ENCODE measurements around the gene C19orf81. TPM values are rescaled to one million over a fixed set of nuclear protein-coding genes. Genes with fewer than 3 reads are reported as not detected.

C19orf81 gene
- total and polyA plus RNA-seq, 9 of the 15 experiments (the other 6 are each of a cell fraction or from before 2014, with no cell fraction given): 2.5 to 42.9 (median 33.0) TPM; not detected in 4

DNA sequence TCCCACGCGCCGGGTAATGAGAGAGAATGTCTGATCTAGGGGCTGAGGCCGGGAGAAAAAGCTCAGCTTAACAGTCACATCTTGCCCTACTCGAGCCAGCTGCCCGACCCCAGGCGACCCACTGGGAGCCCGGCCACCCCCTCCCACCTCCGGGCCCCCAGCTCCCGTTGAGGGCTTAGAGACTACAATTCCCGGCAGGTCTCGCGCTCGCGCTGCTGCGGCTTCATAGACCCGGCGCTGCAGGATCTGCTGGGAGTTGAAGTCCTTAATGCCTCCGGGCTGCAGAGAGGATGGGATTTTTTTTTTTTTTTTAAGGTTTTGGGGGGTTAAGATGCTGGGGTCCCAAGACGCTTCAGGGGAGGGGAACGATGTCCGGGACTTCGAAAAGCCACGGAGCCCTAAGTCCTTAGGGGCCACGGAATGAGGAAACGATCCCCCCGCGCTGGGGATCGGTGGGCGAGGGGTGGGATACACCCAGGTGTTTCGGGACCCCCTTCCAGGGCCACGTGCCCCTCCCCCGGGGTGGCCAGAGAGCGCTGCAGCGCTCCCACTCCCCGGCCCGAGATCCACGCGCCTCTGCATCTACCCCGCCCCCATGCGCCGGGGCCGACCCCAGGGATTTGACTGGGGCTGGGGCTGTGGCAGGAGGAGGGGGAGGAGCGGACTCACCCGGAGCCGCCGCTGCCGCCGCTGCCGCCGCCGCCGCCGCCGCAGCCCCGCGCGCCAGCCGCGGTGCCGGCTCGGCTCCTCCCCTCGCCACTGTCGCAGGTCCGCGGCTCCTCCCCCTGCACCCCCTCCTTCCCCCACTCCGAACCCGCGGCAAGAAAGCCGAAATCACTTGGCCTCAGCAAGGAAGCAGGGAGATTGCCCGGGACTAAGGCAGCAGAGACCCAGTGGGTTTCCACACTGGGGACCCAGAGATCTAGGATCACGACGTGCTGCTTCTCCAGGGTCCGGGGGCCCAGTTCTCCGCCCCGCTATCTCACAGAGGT, 9.8 kb upstream of the C19orf81 start, which contains the start of gene SYT3 (continued):
- TF ChIP-seq NFXL1 (CRISPR knock-in tag; IDR thresholded peaks at IDR 0.05) (no peak), ZNF212 (CRISPR knock-in tag; IDR thresholded peaks at IDR 0.05) (no peak), MCM3 (IDR thresholded peaks at IDR 0.05) (no peak), MCM5 (IDR thresholded peaks at IDR 0.05; ENCODE audit: low read depth) (no peak), POLR2G (IDR thresholded peaks at IDR 0.05; ENCODE audit: low read depth, low read length) (peak; percentile 59), ZNF444 (CRISPR knock-in tag; IDR thresholded peaks at IDR 0.05) (no peak), ZNF134 (CRISPR knock-in tag; conservative IDR thresholded peaks at IDR 0.05) (no peak), MECOM (CRISPR knock-in tag; IDR thresholded peaks at IDR 0.05) (no peak)
- TF ChIP-seq, protein P1, sequence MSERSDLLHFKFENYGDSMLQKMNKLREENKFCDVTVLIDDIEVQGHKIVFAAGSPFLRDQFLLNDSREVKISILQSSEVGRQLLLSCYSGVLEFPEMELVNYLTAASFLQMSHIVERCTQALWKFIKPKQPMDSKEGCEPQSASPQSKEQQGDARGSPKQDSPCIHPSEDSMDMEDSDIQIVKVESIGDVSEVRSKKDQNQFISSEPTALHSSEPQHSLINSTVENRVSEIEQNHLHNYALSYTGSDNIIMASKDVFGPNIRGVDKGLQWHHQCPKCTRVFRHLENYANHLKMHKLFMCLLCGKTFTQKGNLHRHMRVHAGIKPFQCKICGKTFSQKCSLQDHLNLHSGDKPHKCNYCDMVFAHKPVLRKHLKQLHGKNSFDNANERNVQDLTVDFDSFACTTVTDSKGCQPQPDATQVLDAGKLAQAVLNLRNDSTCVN (CRISPR knock-in tag; IDR thresholded peaks at IDR 0.05): no peak
- TF ChIP-seq, protein P2, sequence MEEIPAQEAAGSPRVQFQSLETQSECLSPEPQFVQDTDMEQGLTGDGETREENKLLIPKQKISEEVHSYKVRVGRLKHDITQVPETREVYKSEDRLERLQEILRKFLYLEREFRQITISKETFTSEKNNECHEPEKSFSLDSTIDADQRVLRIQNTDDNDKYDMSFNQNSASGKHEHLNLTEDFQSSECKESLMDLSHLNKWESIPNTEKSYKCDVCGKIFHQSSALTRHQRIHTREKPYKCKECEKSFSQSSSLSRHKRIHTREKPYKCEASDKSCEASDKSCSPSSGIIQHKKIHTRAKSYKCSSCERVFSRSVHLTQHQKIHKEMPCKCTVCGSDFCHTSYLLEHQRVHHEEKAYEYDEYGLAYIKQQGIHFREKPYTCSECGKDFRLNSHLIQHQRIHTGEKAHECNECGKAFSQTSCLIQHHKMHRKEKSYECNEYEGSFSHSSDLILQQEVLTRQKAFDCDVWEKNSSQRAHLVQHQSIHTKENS (CRISPR knock-in tag; IDR thresholded peaks at IDR 0.05): no peak
- TF ChIP-seq, protein P3, sequence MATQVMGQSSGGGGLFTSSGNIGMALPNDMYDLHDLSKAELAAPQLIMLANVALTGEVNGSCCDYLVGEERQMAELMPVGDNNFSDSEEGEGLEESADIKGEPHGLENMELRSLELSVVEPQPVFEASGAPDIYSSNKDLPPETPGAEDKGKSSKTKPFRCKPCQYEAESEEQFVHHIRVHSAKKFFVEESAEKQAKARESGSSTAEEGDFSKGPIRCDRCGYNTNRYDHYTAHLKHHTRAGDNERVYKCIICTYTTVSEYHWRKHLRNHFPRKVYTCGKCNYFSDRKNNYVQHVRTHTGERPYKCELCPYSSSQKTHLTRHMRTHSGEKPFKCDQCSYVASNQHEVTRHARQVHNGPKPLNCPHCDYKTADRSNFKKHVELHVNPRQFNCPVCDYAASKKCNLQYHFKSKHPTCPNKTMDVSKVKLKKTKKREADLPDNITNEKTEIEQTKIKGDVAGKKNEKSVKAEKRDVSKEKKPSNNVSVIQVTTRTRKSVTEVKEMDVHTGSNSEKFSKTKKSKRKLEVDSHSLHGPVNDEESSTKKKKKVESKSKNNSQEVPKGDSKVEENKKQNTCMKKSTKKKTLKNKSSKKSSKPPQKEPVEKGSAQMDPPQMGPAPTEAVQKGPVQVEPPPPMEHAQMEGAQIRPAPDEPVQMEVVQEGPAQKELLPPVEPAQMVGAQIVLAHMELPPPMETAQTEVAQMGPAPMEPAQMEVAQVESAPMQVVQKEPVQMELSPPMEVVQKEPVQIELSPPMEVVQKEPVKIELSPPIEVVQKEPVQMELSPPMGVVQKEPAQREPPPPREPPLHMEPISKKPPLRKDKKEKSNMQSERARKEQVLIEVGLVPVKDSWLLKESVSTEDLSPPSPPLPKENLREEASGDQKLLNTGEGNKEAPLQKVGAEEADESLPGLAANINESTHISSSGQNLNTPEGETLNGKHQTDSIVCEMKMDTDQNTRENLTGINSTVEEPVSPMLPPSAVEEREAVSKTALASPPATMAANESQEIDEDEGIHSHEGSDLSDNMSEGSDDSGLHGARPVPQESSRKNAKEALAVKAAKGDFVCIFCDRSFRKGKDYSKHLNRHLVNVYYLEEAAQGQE (IDR thresholded peaks at IDR 0.05; ENCODE audit: borderline replicate concordance): no peak
- TF ChIP-seq, protein P3 (CRISPR knock-in tag; IDR thresholded peaks at IDR 0.05; ENCODE audit: low read depth): no peak
- TF ChIP-seq, protein P4, sequence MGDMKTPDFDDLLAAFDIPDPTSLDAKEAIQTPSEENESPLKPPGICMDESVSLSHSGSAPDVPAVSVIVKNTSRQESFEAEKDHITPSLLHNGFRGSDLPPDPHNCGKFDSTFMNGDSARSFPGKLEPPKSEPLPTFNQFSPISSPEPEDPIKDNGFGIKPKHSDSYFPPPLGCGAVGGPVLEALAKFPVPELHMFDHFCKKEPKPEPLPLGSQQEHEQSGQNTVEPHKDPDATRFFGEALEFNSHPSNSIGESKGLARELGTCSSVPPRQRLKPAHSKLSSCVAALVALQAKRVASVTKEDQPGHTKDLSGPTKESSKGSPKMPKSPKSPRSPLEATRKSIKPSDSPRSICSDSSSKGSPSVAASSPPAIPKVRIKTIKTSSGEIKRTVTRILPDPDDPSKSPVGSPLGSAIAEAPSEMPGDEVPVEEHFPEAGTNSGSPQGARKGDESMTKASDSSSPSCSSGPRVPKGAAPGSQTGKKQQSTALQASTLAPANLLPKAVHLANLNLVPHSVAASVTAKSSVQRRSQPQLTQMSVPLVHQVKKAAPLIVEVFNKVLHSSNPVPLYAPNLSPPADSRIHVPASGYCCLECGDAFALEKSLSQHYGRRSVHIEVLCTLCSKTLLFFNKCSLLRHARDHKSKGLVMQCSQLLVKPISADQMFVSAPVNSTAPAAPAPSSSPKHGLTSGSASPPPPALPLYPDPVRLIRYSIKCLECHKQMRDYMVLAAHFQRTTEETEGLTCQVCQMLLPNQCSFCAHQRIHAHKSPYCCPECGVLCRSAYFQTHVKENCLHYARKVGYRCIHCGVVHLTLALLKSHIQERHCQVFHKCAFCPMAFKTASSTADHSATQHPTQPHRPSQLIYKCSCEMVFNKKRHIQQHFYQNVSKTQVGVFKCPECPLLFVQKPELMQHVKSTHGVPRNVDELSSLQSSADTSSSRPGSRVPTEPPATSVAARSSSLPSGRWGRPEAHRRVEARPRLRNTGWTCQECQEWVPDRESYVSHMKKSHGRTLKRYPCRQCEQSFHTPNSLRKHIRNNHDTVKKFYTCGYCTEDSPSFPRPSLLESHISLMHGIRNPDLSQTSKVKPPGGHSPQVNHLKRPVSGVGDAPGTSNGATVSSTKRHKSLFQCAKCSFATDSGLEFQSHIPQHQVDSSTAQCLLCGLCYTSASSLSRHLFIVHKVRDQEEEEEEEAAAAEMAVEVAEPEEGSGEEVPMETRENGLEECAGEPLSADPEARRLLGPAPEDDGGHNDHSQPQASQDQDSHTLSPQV (IDR thresholded peaks at IDR 0.05): no peak; the same call in 1 of the 2 replicates

Data from K562 (cell line).